ENCODE measurements around the gene KMT5C. TPM values are rescaled to one million over a fixed set of nuclear protein-coding genes. Genes with fewer than 3 reads are reported as not detected.

Gene KMT5C
- total RNA-seq, 1 experiment from 2014 or later = 54.5 TPM

- no peak overlapping the region for H4K5ac ChIP-seq (ENCODE audit: insufficient read length, low read depth, low read length)
- H3K14ac ChIP-seq (ENCODE audit: insufficient read depth, low read length) = no peak overlapping the region; the same call in 1 of the 2 replicates
- no peak overlapping the region for H3K18ac ChIP-seq (ENCODE audit: insufficient read length, low read depth, low read length)
- no peak overlapping the region for H2BK5ac ChIP-seq (ENCODE audit: insufficient read length, low read length)
- no peak overlapping the region for H2BK20ac ChIP-seq (ENCODE audit: low read depth, low read length, poor library complexity, severe bottlenecking)
- no peak overlapping the region for H3T11ph ChIP-seq (ENCODE audit: low read length)
- H2BK120ac ChIP-seq (ENCODE audit: low read depth, low read length, poor library complexity, severe bottlenecking) = no peak overlapping the region
- H2BK15ac ChIP-seq (ENCODE audit: low read depth, low read length) = no peak overlapping the region
- no peak overlapping the region for H2AK5ac ChIP-seq (ENCODE audit: insufficient read length, low read length)
- H3K9me3 ChIP-seq (ENCODE audit: control insufficient read depth, low read depth, low read length) = no peaks in the 10 kb centered on the region
- TF ChIP-seq CTCF (conservative IDR thresholded peaks at IDR 0.05) = no peak
- H3K27me3 ChIP-seq (ENCODE audit: insufficient read depth, low read length) = no peaks in the 10 kb centered on the region; the same call in 1 of the 2 replicates
- no peak overlapping the region for H3K56ac ChIP-seq (ENCODE audit: insufficient read length, low read depth, low read length)
- no CpG with 5 or more reads among the region's 8 CpGs for WGBS (ENCODE audit: extremely low coverage, insufficient read length, low lambda C conversion rate)
- H3K23me2 ChIP-seq (ENCODE audit: insufficient read length, low read depth, low read length, poor library complexity, severe bottlenecking) = no peaks in the 10 kb centered on the region
- no peak overlapping the region for H3K4me2 ChIP-seq (ENCODE audit: insufficient read depth, insufficient read length, low read length)
- H3K4me1 Mint-ChIP-seq = peaks cover 11 to 28% of the 10 kb centered on the region in 2 experiments
- no peak overlapping the region for H3K23ac ChIP-seq (ENCODE audit: insufficient read length, low read depth, low read length)
- H3K27ac Mint-ChIP-seq = no peak overlapping the region
- H3K27ac ChIP-seq (ENCODE audit: insufficient read length, low read depth, low read length) = no peak overlapping the region
- peak; percentile 37 for DNase-seq
- peak overlapping the region in 1 of 2 experiments; percentile 49; a peak in 1 of 5 replicates for H3K4me3 Mint-ChIP-seq
- no peaks in the 10 kb centered on the region; a peak in 1 of 5 replicates for H3K9me3 Mint-ChIP-seq
- no peak overlapping the region for H4K91ac ChIP-seq (ENCODE audit: insufficient read length, low read depth, low read length)
- H2BK12ac ChIP-seq (ENCODE audit: insufficient read length, low read depth, low read length) = no peak overlapping the region
- H3K27me3 Mint-ChIP-seq (ENCODE audit: low read depth) = peaks cover 11% of the 10 kb centered on the region
- no peak overlapping the region for H3K9ac ChIP-seq (ENCODE audit: extremely low read depth, insufficient read length, low read length)
- H4K8ac ChIP-seq (replicated peaks; ENCODE audit: insufficient read length, low read depth, low read length) = no peak overlapping the region
- H3K79me1 ChIP-seq (ENCODE audit: insufficient read depth, low read depth, low read length, poor library complexity, severe bottlenecking) = no peaks in the 10 kb centered on the region
- no peaks in the 10 kb centered on the region for H4K20me1 ChIP-seq (ENCODE audit: control insufficient read depth, insufficient read depth, insufficient read length)
- H3K79me2 ChIP-seq (ENCODE audit: insufficient read depth, low read length) = no peaks in the 10 kb centered on the region
- H3K36me3 Mint-ChIP-seq (ENCODE audit: insufficient read depth in 1 of 3, low read depth in 3 of 3) = peaks cover 0 to under 1% (median 0%) of the 10 kb centered on the region in 3 experiments; a peak in 2 of 7 replicates
- H2AFZ ChIP-seq (ENCODE audit: low read length) = no peak overlapping the region
- H3K4me1 ChIP-seq (ENCODE audit: insufficient read depth, low read length) = no peaks in the 10 kb centered on the region
- no peak overlapping the region for H3K4ac ChIP-seq (ENCODE audit: low read depth, low read length)
Observed at GRCh38 chr19:55316646-55317045, 23.0 kb upstream of the KMT5C start.
